ENCODE results near the gene TRIM29. TPM values are rescaled to one million over a fixed set of nuclear protein-coding genes. Genes with fewer than 3 reads are reported as not detected.

TRIM29 gene
- total RNA-seq, 1 experiment from 2014 or later: 4.3 TPM

GRCh38 chr11:120130176-120130980 lies 7.5 kb downstream of the TRIM29 start:
- no peaks in the 10 kb centered on the region for H3K36me3 ChIP-seq (ENCODE audit: control insufficient read depth, insufficient read depth, low read length)
- ChIA-PET POLR2A (no interaction called here), CTCF (no interaction called here)
- Mint-ChIP-seq H3K27me3 (ENCODE audit: insufficient read depth, unreplicated experiment) (peaks cover 11% of the 10 kb centered on the region), H3K4me1 (ENCODE audit: low read depth, unreplicated experiment) (peaks cover 6% of the 10 kb centered on the region), H3K36me3 (ENCODE audit: insufficient read depth, unreplicated experiment) (no peaks in the 10 kb centered on the region), H3K4me3 (ENCODE audit: unreplicated experiment) (no peak overlapping the region), H3K9me3 (ENCODE audit: unreplicated experiment) (no peaks in the 10 kb centered on the region), H3K27ac (ENCODE audit: unreplicated experiment) (no peak overlapping the region)
- intact Hi-C loops (cut with micrococcal nuclease; ENCODE audit: unreplicated experiment): no loop called here
- DNase-seq: peak in 1 of 2 experiments; percentile 25
- no peak for TF ChIP-seq CTCF (IDR thresholded peaks at IDR 0.05; ENCODE audit: insufficient read depth in 1 of 2, low read depth in 1 of 2, low read length in 1 of 2, severe bottlenecking in 1 of 2, unreplicated experiment in 1 of 2)
- no TSS peak for BruUV-seq (replicated peaks)
- H3K9me3 ChIP-seq: no peaks in the 10 kb centered on the region
- H3K4me1 ChIP-seq: 0 out of 2 replicates have a peak, but pooled peaks cover 7% of the 10 kb centered on the region
- H3K4me3 ChIP-seq (ENCODE audit: low read depth, low read length): no peak overlapping the region
- no peaks in the 10 kb centered on the region; the same call in 1 of the 2 replicates for H3K27me3 ChIP-seq (replicated peaks; ENCODE audit: control insufficient read depth, insufficient read depth, low read length)

- H3K9me3 ChIP-seq: no peaks in the 10 kb centered on the region
- peaks cover 11% of the 10 kb centered on the region for H3K27me3 Mint-ChIP-seq (ENCODE audit: insufficient read depth, unreplicated experiment)
- 0 out of 2 replicates have a peak, but pooled peaks cover 7% of the 10 kb centered on the region for H3K4me1 ChIP-seq
- peaks cover 6% of the 10 kb centered on the region for H3K4me1 Mint-ChIP-seq (ENCODE audit: low read depth, unreplicated experiment)
- H3K4me3 ChIP-seq (ENCODE audit: low read depth, low read length): no peak overlapping the region
- ChIA-PET CTCF (interaction anchor here (0.7 kb wide), 1 partner anchor 17 kb away, joined by 3 read pairs; no protein-coding TSS in a partner anchor), POLR2A (no interaction called here)
- peak in 1 of 2 experiments; percentile 34 for DNase-seq
- H3K36me3 Mint-ChIP-seq (ENCODE audit: insufficient read depth, unreplicated experiment): no peaks in the 10 kb centered on the region
- H3K36me3 ChIP-seq (ENCODE audit: control insufficient read depth, insufficient read depth, low read length): no peaks in the 10 kb centered on the region
- H3K9me3 Mint-ChIP-seq (ENCODE audit: unreplicated experiment): no peaks in the 10 kb centered on the region
- H3K4me3 Mint-ChIP-seq (ENCODE audit: unreplicated experiment): no peak overlapping the region
- no peak for TF ChIP-seq CTCF (IDR thresholded peaks at IDR 0.05; ENCODE audit: insufficient read depth in 1 of 2, low read depth in 1 of 2, low read length in 1 of 2, severe bottlenecking in 1 of 2, unreplicated experiment in 1 of 2)
- H3K27ac Mint-ChIP-seq (ENCODE audit: unreplicated experiment): no peak overlapping the region
- BruUV-seq (replicated peaks): no TSS peak
- intact Hi-C loops (cut with micrococcal nuclease; ENCODE audit: unreplicated experiment): no loop called here
- no peaks in the 10 kb centered on the region; the same call in 1 of the 2 replicates for H3K27me3 ChIP-seq (replicated peaks; ENCODE audit: control insufficient read depth, insufficient read depth, low read length)
Measured at GRCh38 chr11:120129570-120129969, 8.3 kb downstream of the TRIM29 start.

- intact Hi-C loops (cut with micrococcal nuclease; ENCODE audit: unreplicated experiment): no loop called here
- peak overlapping the region; percentile 3 for H3K4me3 Mint-ChIP-seq (ENCODE audit: unreplicated experiment)
- no peak for TF ChIP-seq CTCF (IDR thresholded peaks at IDR 0.05; ENCODE audit: insufficient read depth in 1 of 2, low read depth in 1 of 2, low read length in 1 of 2, severe bottlenecking in 1 of 2, unreplicated experiment in 1 of 2)
- POLR2A ChIA-PET: no interaction called here
- peaks cover 6% of the 10 kb centered on the region for H3K4me1 Mint-ChIP-seq (ENCODE audit: low read depth, unreplicated experiment)
- Histone ChIP-seq H3K9me3 (no peaks in the 10 kb centered on the region), H3K4me1 (0 out of 2 replicates have a peak, but pooled peaks cover 7% of the 10 kb centered on the region), H3K4me3 (ENCODE audit: low read depth, low read length) (no peak overlapping the region), H3K27me3 (replicated peaks; ENCODE audit: control insufficient read depth, insufficient read depth, low read length) (no peaks in the 10 kb centered on the region; the same call in 1 of the 2 replicates), H3K36me3 (ENCODE audit: control insufficient read depth, insufficient read depth, low read length) (no peaks in the 10 kb centered on the region)
- no peaks in the 10 kb centered on the region for H3K36me3 Mint-ChIP-seq (ENCODE audit: insufficient read depth, unreplicated experiment)
- CTCF ChIA-PET: no interaction called here
- no peaks in the 10 kb centered on the region for H3K9me3 Mint-ChIP-seq (ENCODE audit: unreplicated experiment)
- peak; percentile 60 to 78 for DNase-seq
- peaks cover 11% of the 10 kb centered on the region for H3K27me3 Mint-ChIP-seq (ENCODE audit: insufficient read depth, unreplicated experiment)
- TSS peak; percentile 62 for BruUV-seq (replicated peaks)
- peak overlapping the region; percentile 60 for H3K27ac Mint-ChIP-seq (ENCODE audit: unreplicated experiment)
Measured at GRCh38 chr11:120128392-120129119, 9.4 kb downstream of the TRIM29 start.

All from Caco-2 (cell line).